ENCODE data around the gene GPX7.
"Not testable (repeated sequence)": the region's sequence is repeated elsewhere in the genome, so short reads cannot be mapped to it uniquely, and the experiment has no call there.

Gene GPX7

GRCh38 chr1:52601991-52602855 lies at the start of gene GPX7:
GPX7 (plus strand) TSS chr1:52602371; CDS start chr1:52602410, 39 bp downstream.
- DNase-seq: peak; percentile 17

DNA sequence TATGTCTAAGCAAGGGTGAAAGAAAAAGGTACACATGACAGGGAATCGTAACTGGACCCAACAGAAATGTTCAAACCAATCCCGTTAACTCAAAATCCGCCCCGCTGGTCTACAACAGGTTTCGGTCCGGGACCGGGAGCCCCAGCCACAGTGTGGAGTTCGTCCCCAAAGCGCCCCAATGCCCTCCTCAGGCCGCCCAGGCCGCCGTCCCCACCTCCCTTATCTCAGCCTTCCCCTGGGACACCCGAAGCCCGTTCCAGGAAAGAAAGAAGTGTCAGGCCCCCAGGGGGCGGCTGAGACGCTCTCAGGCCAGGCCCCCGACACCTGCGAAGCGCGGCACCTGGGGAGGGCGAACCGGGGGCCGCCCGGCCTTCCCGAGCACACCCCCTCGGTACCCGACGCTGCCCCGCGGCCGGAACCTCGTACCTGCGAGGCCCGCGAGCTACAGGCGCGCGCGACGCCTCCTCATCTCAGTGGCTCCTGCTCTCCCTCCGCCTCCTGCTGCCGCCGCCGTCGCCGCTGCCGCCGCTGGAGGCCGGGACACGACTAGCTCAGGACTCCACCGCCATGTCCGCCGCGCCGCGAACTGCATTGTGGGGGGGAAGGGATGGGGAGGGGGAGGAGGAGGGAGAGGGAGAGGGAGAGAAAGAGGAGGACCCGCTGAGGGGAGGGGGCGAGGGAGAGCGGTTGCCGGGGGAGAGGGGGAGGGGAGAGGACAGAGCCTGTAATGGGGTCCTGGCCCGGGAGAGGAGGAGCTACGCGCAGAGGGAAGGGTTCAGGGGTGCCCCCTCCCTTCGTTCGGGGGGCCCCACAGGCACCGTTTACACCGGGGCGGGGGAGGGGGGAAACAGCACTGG lies 49.4 kb upstream of the GPX7 start, which contains the start of gene TUT4:
TUT4 (minus strand) TSS at position 588 of the 857 bp plus-strand sequence. CDS start 26,812 bp downstream, outside the sequence.
- peak; percentile 77 for DNase-seq

DNA sequence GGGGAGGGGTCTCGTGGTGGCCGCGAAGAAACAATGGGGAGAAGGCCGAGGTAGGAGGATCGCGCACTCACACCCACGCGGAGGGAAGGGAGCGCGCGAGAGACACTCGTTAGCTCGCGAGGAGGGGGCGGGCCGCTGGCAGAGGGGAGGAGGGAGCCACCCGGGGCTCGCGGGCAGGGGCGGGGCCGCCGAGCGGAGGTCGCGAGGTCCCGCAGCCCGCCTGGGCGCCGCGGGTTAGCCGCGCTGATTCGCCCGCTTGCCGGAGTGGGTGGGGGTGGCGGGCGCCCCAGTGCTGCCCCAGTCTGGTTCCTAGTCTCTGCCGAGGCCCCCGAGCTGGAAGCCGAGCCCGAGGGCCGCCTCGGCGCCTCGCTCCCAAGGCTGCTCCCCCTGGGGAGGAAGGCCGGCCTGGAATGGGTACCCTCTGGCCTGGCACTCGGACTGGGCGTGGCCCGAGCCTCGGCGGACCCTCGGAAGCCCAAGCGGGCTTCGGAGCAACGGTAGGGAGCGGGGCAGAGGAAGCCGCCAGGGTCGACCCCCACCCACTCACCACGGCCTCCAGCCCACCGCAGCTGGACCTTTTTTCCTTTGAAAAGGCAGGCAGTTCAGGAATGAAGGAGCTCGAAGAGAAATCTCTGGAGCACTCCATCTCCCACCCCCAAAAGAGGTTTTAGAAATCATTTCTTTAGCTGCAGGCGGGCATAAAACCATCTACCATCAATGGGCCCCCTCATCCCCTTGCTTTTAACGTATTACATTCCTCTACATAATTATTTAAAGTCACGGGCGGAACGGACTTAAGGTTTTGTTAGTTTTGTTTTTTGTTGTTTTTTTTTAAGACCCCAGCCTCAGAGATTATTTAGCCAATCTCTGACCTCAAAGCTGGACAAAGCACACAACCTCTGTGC lies 48.6 kb upstream of the GPX7 start:
- DNase-seq: peak; percentile 77

- DNase-seq: no peak
These were observed 47.9 kb upstream of the GPX7 start for GRCh38 chr1:52554267-52554640.

GRCh38 chr1:52554756-52555155 lies 47.4 kb upstream of the GPX7 start:
- DNase-seq: no peak

GRCh38 chr1:52556641-52557360 lies 45.4 kb upstream of the GPX7 start:
- DNase-seq: no peak

DNA sequence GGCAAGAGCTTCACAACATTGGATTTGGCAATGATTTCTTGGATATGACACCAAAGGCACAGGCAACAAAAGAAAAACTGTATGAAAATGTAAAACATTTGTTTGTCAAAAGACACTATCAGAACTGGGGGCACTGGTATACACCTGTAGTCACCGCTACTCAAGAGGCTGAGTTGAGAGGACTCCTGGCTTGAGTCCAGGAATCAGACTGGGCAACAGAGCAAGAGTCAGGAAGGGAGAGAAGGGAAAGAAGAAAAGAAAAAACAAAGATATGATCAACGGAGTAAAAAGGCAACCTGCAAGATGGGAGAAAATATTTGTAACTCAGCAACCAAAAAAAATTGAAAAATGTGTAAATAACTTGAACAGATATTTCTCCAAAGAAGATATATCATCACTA lies 43.2 kb upstream of the GPX7 start:
- no peak for DNase-seq

DNA sequence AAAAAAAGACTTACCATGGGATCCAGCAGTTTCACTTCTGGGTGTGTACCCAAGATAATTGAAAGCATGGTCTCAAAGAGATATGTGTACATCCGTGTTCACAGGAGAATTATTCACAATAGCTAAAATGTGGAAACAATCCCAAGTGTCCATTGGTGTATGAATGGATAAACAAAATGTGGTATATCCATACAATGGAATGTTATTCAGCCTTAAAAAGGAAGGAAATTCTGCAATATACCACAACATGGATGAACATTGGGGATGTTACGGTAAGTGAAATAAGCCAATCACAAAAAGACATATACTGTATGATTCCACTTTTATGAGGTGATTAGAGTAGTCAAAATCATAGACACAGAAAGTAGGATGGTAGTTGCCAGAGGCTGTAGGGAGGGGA lies 42.3 kb upstream of the GPX7 start:
- no peak for DNase-seq

- no peak for DNase-seq
These were observed 39.4 kb upstream of the GPX7 start for GRCh38 chr1:52562766-52563165.

DNA sequence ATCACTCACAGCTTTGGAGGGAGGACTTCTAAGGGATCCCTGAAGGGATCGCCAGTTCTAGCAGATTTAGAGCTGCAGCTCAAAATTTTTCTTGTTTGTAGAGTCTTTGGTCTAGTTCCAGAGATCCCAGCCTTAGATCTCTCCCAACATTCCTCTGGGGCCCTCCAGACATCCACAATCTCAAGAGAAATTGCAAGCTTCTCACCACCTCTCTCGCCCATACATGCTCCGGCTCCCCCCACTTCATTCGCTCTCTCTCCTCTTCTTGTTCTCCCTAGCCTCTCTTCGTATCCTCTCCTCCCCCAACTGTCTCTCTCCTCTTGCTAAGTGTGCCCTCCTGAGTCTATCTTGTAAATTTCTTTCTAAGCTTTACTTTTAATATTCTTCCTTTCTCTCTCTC lies 34.2 kb upstream of the GPX7 start:
- peak; percentile 22 for DNase-seq

DNA sequence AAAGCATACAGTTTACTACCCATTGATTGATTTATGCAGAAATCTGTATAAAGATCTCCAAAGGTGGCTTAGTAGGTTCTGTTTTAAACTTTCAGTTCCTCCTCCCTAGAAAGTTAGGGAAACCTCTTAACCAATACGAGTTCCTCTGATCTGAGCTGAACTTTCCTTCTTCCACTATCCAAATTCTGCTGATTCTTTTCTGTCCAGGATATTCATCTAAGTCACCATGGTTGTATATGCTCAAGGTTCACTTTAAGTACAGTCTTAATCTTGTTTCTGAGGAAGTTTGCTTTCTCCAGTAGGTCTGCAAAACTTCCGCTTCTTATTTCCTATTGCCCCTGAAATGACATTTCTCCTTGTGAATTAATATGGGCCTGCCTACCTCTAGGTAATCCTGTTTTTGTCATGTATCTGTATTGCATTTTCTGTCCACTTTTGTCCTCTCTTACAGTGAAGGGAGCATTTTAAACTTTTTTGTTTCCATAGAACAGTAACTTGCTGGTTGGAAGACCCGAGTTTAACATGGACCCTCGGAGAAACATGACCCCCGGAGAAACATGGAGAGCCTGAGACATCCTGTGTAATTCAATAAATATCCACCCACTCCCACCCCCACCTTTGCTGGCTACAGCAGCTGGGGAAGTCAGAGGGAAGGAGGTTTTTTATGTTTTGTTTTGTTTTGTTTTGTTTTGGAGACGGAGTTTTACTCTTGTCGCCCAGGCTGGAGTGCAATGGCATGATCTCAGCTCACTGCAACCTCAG lies 32.5 kb upstream of the GPX7 start:
- peak; percentile 69 for DNase-seq

DNA sequence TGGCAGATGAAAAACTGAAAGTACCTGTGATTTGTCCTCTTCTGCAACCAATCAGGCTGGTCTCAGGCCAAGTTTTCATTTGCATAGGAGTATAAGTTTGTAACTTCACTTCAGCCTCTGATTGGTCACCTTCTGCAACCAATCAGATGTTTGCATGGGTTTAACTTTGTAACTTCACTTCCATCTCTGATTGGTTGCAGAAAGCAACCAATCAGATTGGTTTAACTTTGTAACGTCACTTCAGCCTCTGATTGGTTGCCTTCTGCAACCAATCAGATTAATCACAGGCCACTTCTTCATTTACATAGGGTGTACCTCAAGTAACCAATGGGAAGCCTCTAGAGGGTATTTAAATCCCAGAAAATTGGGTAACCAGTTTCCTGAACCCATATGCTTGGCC lies 30.4 kb upstream of the GPX7 start:
- DNase-seq: no peak

GRCh38 chr1:52572387-52572786 lies 29.8 kb upstream of the GPX7 start:
- DNase-seq: no peak

DNA sequence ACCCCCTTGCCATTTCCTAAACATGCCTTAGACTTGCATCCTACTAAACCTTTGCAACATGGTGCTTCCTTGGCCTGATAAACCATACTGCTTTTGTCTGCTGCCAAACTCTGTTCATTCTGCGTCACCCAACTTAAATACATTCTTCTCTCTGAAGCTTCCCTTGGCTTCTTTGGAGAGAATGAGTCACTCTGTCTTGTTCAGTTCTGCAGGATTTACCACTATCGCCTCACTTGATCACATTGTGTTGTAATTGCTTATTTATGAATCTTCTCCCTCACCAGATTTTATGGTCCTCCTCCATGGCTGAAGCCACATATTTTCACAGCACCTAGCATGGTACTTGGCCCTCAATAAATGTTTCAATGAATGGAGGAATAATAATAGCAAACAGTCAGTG lies 27.6 kb upstream of the GPX7 start:
- no peak for DNase-seq

GRCh38 chr1:52576074-52576473 lies 26.1 kb upstream of the GPX7 start:
- no peak for DNase-seq

- DNase-seq: not testable (repeated sequence)
These were observed 24.1 kb upstream of the GPX7 start for GRCh38 chr1:52578066-52578465.

GRCh38 chr1:52579415-52579814 lies 22.8 kb upstream of the GPX7 start:
- no peak for DNase-seq

- DNase-seq: no peak
These were observed 21.9 kb upstream of the GPX7 start for GRCh38 chr1:52580283-52580682.

GRCh38 chr1:52582116-52582696 lies 20.0 kb upstream of the GPX7 start:
- no peak for DNase-seq

GRCh38 chr1:52585474-52585873 lies 16.7 kb upstream of the GPX7 start:
- no peak for DNase-seq

DNA sequence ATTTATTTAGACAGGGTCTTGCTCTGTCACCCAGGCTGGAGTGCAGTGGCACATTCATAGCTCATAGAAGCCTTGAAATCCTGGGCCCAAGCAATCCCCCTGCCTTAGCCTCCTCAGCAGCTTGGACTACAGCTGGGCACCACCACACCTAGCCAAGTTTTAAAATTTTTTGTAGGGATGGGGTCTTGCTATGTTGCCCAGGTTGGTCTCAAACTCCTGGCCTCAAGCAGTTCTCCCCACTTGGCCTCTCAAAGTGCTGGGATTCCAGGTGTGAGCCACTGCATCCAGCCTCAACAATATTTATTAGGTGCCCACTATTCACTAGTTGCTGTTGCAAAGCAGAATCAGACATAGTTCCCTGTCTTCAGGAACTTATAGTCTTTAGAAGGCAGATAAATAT lies 14.1 kb upstream of the GPX7 start:
- DNase-seq: no peak
